NCI-H460 (cell line): ENCODE measurements around the gene LGALS3. TPM values are rescaled to one million over a fixed set of nuclear protein-coding genes. Genes with fewer than 3 reads are reported as not detected.
"Not testable (repeated sequence)": the region's sequence is repeated elsewhere in the genome, so short reads cannot be mapped to it uniquely, and the experiment has no call there.

Source experiments
- DNase-seq: peaks from one replicate; pipeline ENCODE4 v3.0.0-alpha.2; 2016; ENCODE audit warnings: low read depth; ENCODE audit errors: extremely low read depth
- polyA plus RNA-seq: library from polyadenylated mRNA; depleted of rRNA; stranded (reverse); fragments of >200 nt; gene quantifications from 2 replicates; pipeline ENCODE4 v1.2.3, GENCODE V29; 2014; cell fraction: nucleus; rRNA removed
- total RNA-seq: library from RNA; depleted of rRNA; stranded (reverse); fragments of >200 nt; shearing (Covaris generic); gene quantifications from 2 replicates; pipeline ENCODE4 v1.2.3, GENCODE V29; 2014; rRNA removed

LGALS3 gene
- 1,075 and 1,155 TPM in 2 replicates for total RNA-seq
- 941 and 1,250 TPM in 2 replicates for polyA plus RNA-seq

GRCh38 chr14:55129086-55129427, at the start of gene LGALS3:
Gene LGALS3 (plus strand): TSS chr14:55129252. CDS start chr14:55137374, 8,122 bp downstream.
- peak; percentile 78 for DNase-seq

GRCh38 chr14:55079961-55080360, 49.1 kb upstream of the LGALS3 start:
- not testable (repeated sequence) for DNase-seq

GRCh38 chr14:55084401-55085059, 44.5 kb upstream of the LGALS3 start:
- no peak for DNase-seq

GRCh38 chr14:55085060-55085660, 43.9 kb upstream of the LGALS3 start:
- DNase-seq: no peak

- DNase-seq: no peak
Measured at GRCh38 chr14:55086938-55087337, 42.1 kb upstream of the LGALS3 start.

GRCh38 chr14:55088356-55088755, 40.7 kb upstream of the LGALS3 start:
- no peak for DNase-seq

- DNase-seq: no peak
Measured at GRCh38 chr14:55092341-55092740, 36.7 kb upstream of the LGALS3 start.

- peak; percentile 77 for DNase-seq
Measured at GRCh38 chr14:55094292-55095157, 34.5 kb upstream of the LGALS3 start.

- DNase-seq: no peak
Measured at GRCh38 chr14:55097881-55098560, 31.0 kb upstream of the LGALS3 start.

- no peak for DNase-seq
Measured at GRCh38 chr14:55098561-55098898, 30.5 kb upstream of the LGALS3 start.

GRCh38 chr14:55099756-55100155, 29.3 kb upstream of the LGALS3 start:
- DNase-seq: no peak

GRCh38 chr14:55101698-55102097, 27.4 kb upstream of the LGALS3 start:
- DNase-seq: no peak

GRCh38 chr14:55102141-55102621, 26.9 kb upstream of the LGALS3 start:
- peak; percentile 89 for DNase-seq

GRCh38 chr14:55103005-55103640, 25.9 kb upstream of the LGALS3 start:
- DNase-seq: peak; percentile 94

- no peak for DNase-seq
Measured at GRCh38 chr14:55103971-55104954, 24.8 kb upstream of the LGALS3 start.

- no peak for DNase-seq
Measured at GRCh38 chr14:55105991-55106390, 23.1 kb upstream of the LGALS3 start.

- no peak for DNase-seq
Measured at GRCh38 chr14:55107766-55108554, 21.1 kb upstream of the LGALS3 start.

- no peak for DNase-seq
Measured at GRCh38 chr14:55109836-55110235, 19.2 kb upstream of the LGALS3 start.
